ENCODE data around the gene CD226.

CD226 gene

DNA sequence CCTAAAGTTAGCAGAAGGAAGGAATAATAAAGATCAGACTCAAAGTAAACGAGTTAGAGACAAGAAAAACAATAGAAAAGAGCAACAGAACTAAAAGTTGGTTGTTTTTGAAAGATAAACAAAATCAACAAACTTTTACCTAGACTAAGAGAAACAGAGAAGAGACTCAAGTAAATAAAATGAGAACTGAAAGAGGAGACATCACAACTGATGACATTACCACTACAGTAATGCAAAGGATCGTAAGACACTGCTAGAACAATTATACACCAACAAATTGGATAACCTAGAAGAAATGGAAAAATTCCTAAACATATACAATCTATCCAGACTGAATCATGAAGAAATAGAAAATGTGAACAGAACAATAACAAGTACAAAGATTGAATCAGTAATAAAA lies 139.3 kb downstream of the CD226 start:
- H3K4me1 ChIP-seq (ENCODE audit: control insufficient read depth, insufficient read depth, low read length) = no peaks in the 10 kb centered on the region
- no peak overlapping the region for H3K4me3 ChIP-seq (ENCODE audit: low read depth, low read length)
- H3K36me3 ChIP-seq (ENCODE audit: control insufficient read depth, insufficient read depth, low read length) = no peaks in the 10 kb centered on the region
- no peak overlapping the region for H3K27ac ChIP-seq (ENCODE audit: low read depth, low read length)
- no peaks in the 10 kb centered on the region for H3K9me3 ChIP-seq (ENCODE audit: control insufficient read depth, insufficient read depth, low read depth, low read length)
- H3K27me3 ChIP-seq (ENCODE audit: control insufficient read depth, insufficient read depth, low read length) = no peaks in the 10 kb centered on the region
- H3K9ac ChIP-seq (ENCODE audit: low read length) = no peak overlapping the region

DNA sequence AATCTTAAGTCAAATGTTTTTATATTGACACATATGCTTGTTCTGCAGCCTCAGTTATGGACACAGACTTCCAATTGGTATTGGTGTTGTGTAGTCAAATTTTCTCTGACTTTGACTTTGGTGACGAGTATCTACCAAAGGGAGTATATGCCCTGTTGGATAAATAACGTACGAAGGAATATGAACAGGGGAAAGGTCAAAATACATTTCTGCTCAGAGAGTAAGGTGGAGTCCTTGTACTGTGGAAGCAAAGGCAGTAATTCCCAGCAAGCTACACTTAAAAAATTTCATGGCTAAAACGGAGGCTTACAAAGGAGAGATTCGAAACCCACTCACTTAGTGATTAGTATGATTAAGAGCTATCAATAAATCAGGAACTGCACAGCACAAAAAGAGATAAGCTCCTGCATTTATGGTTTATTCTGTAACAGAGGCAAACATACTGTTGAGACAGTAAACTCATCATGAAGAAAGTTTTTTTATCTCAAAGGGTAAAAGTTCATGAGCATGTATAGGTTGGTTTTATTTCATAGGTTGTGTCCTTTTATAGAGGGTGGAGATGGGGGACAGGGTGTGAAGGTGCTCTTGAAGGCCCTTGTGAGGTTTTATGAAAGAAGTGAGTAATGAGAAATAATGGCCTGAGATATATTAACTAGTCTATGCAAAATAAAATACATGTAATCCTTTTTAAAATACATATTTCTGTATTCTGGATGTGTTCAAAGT lies 142.7 kb downstream of the CD226 start:
- Histone ChIP-seq H3K36me3 (ENCODE audit: control insufficient read depth, insufficient read depth, low read length) (no peaks in the 10 kb centered on the region), H3K9ac (ENCODE audit: low read length) (no peak overlapping the region), H3K4me3 (ENCODE audit: low read depth, low read length) (no peak overlapping the region), H3K27me3 (ENCODE audit: control insufficient read depth, insufficient read depth, low read length) (no peaks in the 10 kb centered on the region), H3K9me3 (ENCODE audit: control insufficient read depth, insufficient read depth, low read depth, low read length) (no peaks in the 10 kb centered on the region), H3K27ac (ENCODE audit: low read depth, low read length) (no peak overlapping the region), H3K4me1 (ENCODE audit: control insufficient read depth, insufficient read depth, low read length) (no peaks in the 10 kb centered on the region)
